GM23338 (cell line): Measurements from ENCODE around the gene AGAP1. TPM values are rescaled to one million over a fixed set of nuclear protein-coding genes. Genes with fewer than 3 reads are reported as not detected.
A peak's percentile ranks its signal among the peaks of the same experiment; 100 is the strongest.

Experiments used
- ATAC-seq: fragments of 200-7000 bp; cut with Tn5 transposase; 3 replicates; pipeline ENCODE4 v1.9.1; 2020
- DNase-seq: peaks from one replicate; pipeline ENCODE4 v3.0.0-alpha.2; 2015; ENCODE audit warnings: low spot score
- H2AFZ ChIP-seq: fragments of 200-600 bp; sonication (generic); 2 replicates; pipeline ENCODE4 v1.8.0; 2016; ENCODE audit warnings: antibody characterized with exemption, mild to moderate bottlenecking, moderate library complexity
- H3F3A ChIP-seq: fragments of 200-600 bp; sonication (generic); replicated peaks from 2 replicates; pipeline ENCODE4 v1.8.0; 2017; ENCODE audit warnings: antibody characterized with exemption, mixed run types, low read depth
- H3K27ac ChIP-seq: fragments of 200-600 bp; sonication (generic); 2 replicates; pipeline ENCODE4 v1.6.1; 2016; ENCODE audit warnings: low read depth
- H3K27me3 ChIP-seq: fragments of 200-600 bp; sonication (generic); 2 replicates; pipeline ENCODE4 v1.8.0; 2016; ENCODE audit warnings: mild to moderate bottlenecking, mixed run types, moderate library complexity; ENCODE audit not compliant: insufficient read depth
- H3K36me3 ChIP-seq: fragments of 200-600 bp; sonication (generic); 2 replicates; pipeline ENCODE4 v1.8.0; 2016; ENCODE audit warnings: mild to moderate bottlenecking; ENCODE audit not compliant: insufficient read depth
- H3K4me1 ChIP-seq: fragments of 200-600 bp; sonication (generic); 2 replicates; pipeline ENCODE4 v1.8.0; 2016; ENCODE audit warnings: mild to moderate bottlenecking, moderate library complexity; ENCODE audit not compliant: insufficient read depth
- H3K4me2 ChIP-seq: fragments of 200-600 bp; sonication (generic); 2 replicates; pipeline ENCODE4 v1.7.1; 2017; ENCODE audit warnings: mixed run types
- H3K4me3 ChIP-seq: fragments of 200-600 bp; sonication (generic); 2 replicates; pipeline ENCODE4 v1.6.1; 2016; ENCODE audit warnings: mixed run types
- H3K79me2 ChIP-seq: fragments of 200-600 bp; sonication (generic); replicated peaks from 2 replicates; pipeline ENCODE4 v1.8.0; 2017; ENCODE audit warnings: mild to moderate bottlenecking; ENCODE audit not compliant: insufficient read depth
- H3K9me2 ChIP-seq: fragments of 200-600 bp; sonication (generic); 2 replicates; pipeline ENCODE4 v1.8.0; 2017; ENCODE audit not compliant: insufficient read depth
- H4K20me1 ChIP-seq: fragments of 200-600 bp; sonication (generic); replicated peaks from 2 replicates; pipeline ENCODE4 v1.8.0; 2017; ENCODE audit warnings: mild to moderate bottlenecking; ENCODE audit not compliant: insufficient read depth
- H3K27ac Mint-ChIP-seq: 2 replicates; pipeline ENCODE4 v1.8.0; 2020; ENCODE audit warnings: inconsistent platforms, mild to moderate bottlenecking, moderate library complexity, mixed read lengths
- H3K27me3 Mint-ChIP-seq: 3 replicates; pipeline ENCODE4 v1.8.0; 2022; ENCODE audit warnings: low read depth, mild to moderate bottlenecking, moderate library complexity, mixed read lengths, inconsistent platforms; ENCODE audit not compliant: insufficient read depth, poor library complexity
- H3K36me3 Mint-ChIP-seq: 3 replicates; pipeline ENCODE4 v1.8.0; 2021; ENCODE audit warnings: low read depth, mild to moderate bottlenecking, inconsistent platforms, moderate library complexity, mixed read lengths
- H3K4me1 Mint-ChIP-seq: 3 replicates; pipeline ENCODE4 v1.8.0; 2020; ENCODE audit warnings: mild to moderate bottlenecking, inconsistent platforms, mixed read lengths
- H3K4me3 Mint-ChIP-seq: 3 replicates; pipeline ENCODE4 v1.8.0; 2021; ENCODE audit warnings: moderate library complexity, mild to moderate bottlenecking, inconsistent platforms, mixed read lengths
- H3K9me3 Mint-ChIP-seq: 3 replicates; pipeline ENCODE4 v1.8.0; 2020; ENCODE audit warnings: moderate library complexity, mild to moderate bottlenecking, inconsistent platforms, mixed read lengths
- CREB1 ChIP-seq: fragments of 250-450 bp; sonication (Bioruptor Pico); IDR thresholded peaks from 2 replicates; pipeline ENCODE4 v1.5.0; 2020; ENCODE audit warnings: low read depth, mild to moderate bottlenecking, moderate library complexity
- CTCF ChIP-seq, 2 experiments: fragments of 200-600 bp in 1 of 2; sonication (generic) in 1 of 2; conservative IDR thresholded peaks; 2 replicates each; pipeline versions ENCODE4 v1.5.1 to v1.6.1; 2016 to 2017; ENCODE audit warnings: antibody characterized with exemption in 2 of 2, low read depth in 2 of 2, mild to moderate bottlenecking in 2 of 2, moderate library complexity in 1 of 2
- ETS1 ChIP-seq: IDR thresholded peaks from 2 replicates; pipeline ENCODE4 v1.6.1; 2016; ENCODE audit warnings: antibody characterized with exemption
- EZH2 ChIP-seq: fragments of 200-600 bp; sonication (generic); IDR thresholded peaks from one replicate; pipeline ENCODE4 v1.8.0; 2017; ENCODE audit warnings: antibody characterized with exemption, mild to moderate bottlenecking, low read depth; ENCODE audit not compliant: unreplicated experiment
- EZH2phosphoT487 ChIP-seq: fragments of 200-600 bp; sonication (generic); IDR thresholded peaks from one replicate; pipeline ENCODE4 v1.8.1; 2018; ENCODE audit warnings: antibody characterized with exemption; ENCODE audit not compliant: unreplicated experiment
- JUNB ChIP-seq: IDR thresholded peaks from one replicate; pipeline ENCODE4 v1.6.1; 2016; ENCODE audit warnings: antibody characterized with exemption; ENCODE audit not compliant: unreplicated experiment
- NANOG ChIP-seq: IDR thresholded peaks from 2 replicates; pipeline ENCODE4 v1.6.1; 2016; ENCODE audit warnings: antibody characterized with exemption, borderline replicate concordance
- POLR2AphosphoS5 ChIP-seq: IDR thresholded peaks from 2 replicates; pipeline ENCODE4 v1.6.1; 2016; ENCODE audit warnings: antibody characterized with exemption, low read depth
- REST ChIP-seq: IDR thresholded peaks from one replicate; pipeline ENCODE4 v1.6.1; 2018; ENCODE audit warnings: antibody characterized with exemption; ENCODE audit not compliant: unreplicated experiment
- STAT1 ChIP-seq: IDR thresholded peaks from one replicate; pipeline ENCODE4 v1.6.1; 2016; ENCODE audit warnings: antibody characterized with exemption; ENCODE audit not compliant: unreplicated experiment
- ZNF114 ChIP-seq: fragments of 250-450 bp; sonication (Bioruptor Pico); IDR thresholded peaks from 2 replicates; pipeline ENCODE4 v1.5.0; 2020; ENCODE audit warnings: mild to moderate bottlenecking, moderate library complexity
- ZNF331 ChIP-seq: fragments of 250-450 bp; sonication (Bioruptor Pico); IDR thresholded peaks from 2 replicates; pipeline ENCODE4 v1.5.0; 2020; ENCODE audit warnings: low read depth, mild to moderate bottlenecking, moderate library complexity
- ZNF462 ChIP-seq: fragments of 250-450 bp; sonication (Bioruptor Pico); IDR thresholded peaks from 2 replicates; pipeline ENCODE4 v1.5.0; 2020; ENCODE audit warnings: mild to moderate bottlenecking, moderate library complexity
- polyA plus RNA-seq: library from polyadenylated mRNA; unstranded; fragments of >200 nt; fragmentation: Nextera tagmentation; extraction: Ambion mirVana; gene quantifications from 2 replicates; pipeline ENCODE4 v1.2.1, GENCODE V29; 2016
- total RNA-seq: library from RNA; depleted of rRNA; stranded (reverse); fragments of >200 nt; shearing (Covaris generic); gene quantifications from 2 replicates; pipeline ENCODE4 v1.2.3, GENCODE V29; 2014

Gene AGAP1
- total and polyA plus RNA-seq, 2 experiments from 2014 or later = 13.3 to 27.9 TPM

- Histone ChIP-seq H3K4me1 (peaks cover 67% of the 10 kb centered on the region), H3K9me2 (no peaks in the 10 kb centered on the region), H3K36me3 (no peaks in the 10 kb centered on the region), H4K20me1 (peaks cover 17% of the 10 kb centered on the region; the same call in 1 of the 2 replicates), H3K27ac (no peak overlapping the region), H3K27me3 (peaks cover 100% of the 10 kb centered on the region), H3K4me2 (peak overlapping the region; percentile 73), H3K4me3 (peak overlapping the region; percentile 69), H3K79me2 (no peaks in the 10 kb centered on the region), H2AFZ (no peak overlapping the region), H3F3A (peaks cover 35% of the 10 kb centered on the region)
- H3K36me3 Mint-ChIP-seq = no peaks in the 10 kb centered on the region
- H3K27me3 Mint-ChIP-seq = peaks cover 88% of the 10 kb centered on the region
- DNase-seq (peak; percentile 58), ATAC-seq (no peak)
- H3K27ac Mint-ChIP-seq = no peak overlapping the region
- no peaks in the 10 kb centered on the region; the same call in 2 of the 3 replicates for H3K9me3 Mint-ChIP-seq
- TF ChIP-seq CTCF (conservative IDR thresholded peaks at IDR 0.05; ENCODE audit: low read depth in 2 of 2) (no peak), ETS1 (no peak), EZH2 (peak; percentile 84), POLR2AphosphoS5 (no peak), NANOG (no peak), ZNF462 (CRISPR knock-in tag) (no peak), EZH2phosphoT487 (peak; percentile 17), ZNF114 (CRISPR knock-in tag) (no peak), CREB1 (no peak), ZNF331 (CRISPR knock-in tag) (no peak), STAT1 (no peak), JUNB (no peak), REST (no peak)
- H3K4me3 Mint-ChIP-seq = peak overlapping the region; percentile 61
- peaks cover 64% of the 10 kb centered on the region for H3K4me1 Mint-ChIP-seq
Observed at GRCh38 chr2:236172255-236173035, 678.6 kb downstream of the AGAP1 start.
